HCT116 (cell line): ENCODE results near the gene WBP1.

Experiments used
- ELF1 ChIP-seq: IDR thresholded peaks from 2 replicates; pipeline ENCODE4 v1.6.1; 2012; ENCODE audit warnings: low read depth, borderline replicate concordance
- POLR2AphosphoS5 ChIP-seq: IDR thresholded peaks from 2 replicates; pipeline ENCODE4 v1.6.1; 2011; ENCODE audit warnings: mild to moderate bottlenecking, low read depth, low read length, moderate library complexity
- ZFX ChIP-seq: fragments of 450-650 bp; IDR thresholded peaks from 2 replicates; pipeline ENCODE4 v1.6.1; 2017
- ZNF274 ChIP-seq: fragments of 200-500 bp; sonication (Bioruptor generic); IDR thresholded peaks from 2 replicates; pipeline ENCODE4 v1.6.1; 2014; ENCODE audit warnings: mild to moderate bottlenecking, low read depth, low read length, inconsistent platforms
- TF ChIP-seq, protein P1 (sequence below), 3 experiments: fragments of 200-600 bp in 1 of 3; sonication (generic) in 1 of 3; IDR thresholded peaks in 2 of 3; conservative IDR thresholded peaks in 1 of 3; 2 replicates each; pipeline ENCODE4 v1.5.1; 2012 to 2017; ENCODE audit warnings: low read depth in 2 of 3, low read length in 2 of 3, antibody characterized with exemption in 1 of 3, borderline replicate concordance in 1 of 3, control low read depth in 1 of 3, mild to moderate bottlenecking in 1 of 3, mixed read lengths in 1 of 3, mixed run types in 1 of 3, moderate library complexity in 1 of 3; ENCODE audit not compliant: insufficient read depth in 1 of 3

DNA sequence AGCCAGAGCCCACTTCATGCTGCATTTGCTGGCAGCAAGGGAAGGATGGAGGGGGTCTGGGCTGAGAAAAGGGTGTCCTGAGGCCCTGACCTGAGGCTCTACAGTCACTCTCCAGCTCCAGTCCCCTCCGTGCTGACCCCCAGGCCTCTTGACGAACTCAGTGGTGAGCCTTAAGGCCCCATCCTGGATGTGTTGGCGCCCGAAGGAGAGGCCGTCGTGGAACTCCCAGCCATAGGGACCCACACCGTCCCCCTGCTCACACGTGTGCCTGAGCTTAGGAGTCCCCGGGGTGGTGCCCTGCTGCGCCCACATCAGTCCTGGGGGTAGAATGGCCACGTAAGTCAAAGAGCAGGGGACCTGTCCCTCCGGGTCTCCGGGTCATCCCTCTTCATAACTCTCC, 6.2 kb downstream of the WBP1 start:
- no peak for TF ChIP-seq ZFX
- no peak for TF ChIP-seq ELF1
- no peak for TF ChIP-seq POLR2AphosphoS5
- TF ChIP-seq, protein P1, sequence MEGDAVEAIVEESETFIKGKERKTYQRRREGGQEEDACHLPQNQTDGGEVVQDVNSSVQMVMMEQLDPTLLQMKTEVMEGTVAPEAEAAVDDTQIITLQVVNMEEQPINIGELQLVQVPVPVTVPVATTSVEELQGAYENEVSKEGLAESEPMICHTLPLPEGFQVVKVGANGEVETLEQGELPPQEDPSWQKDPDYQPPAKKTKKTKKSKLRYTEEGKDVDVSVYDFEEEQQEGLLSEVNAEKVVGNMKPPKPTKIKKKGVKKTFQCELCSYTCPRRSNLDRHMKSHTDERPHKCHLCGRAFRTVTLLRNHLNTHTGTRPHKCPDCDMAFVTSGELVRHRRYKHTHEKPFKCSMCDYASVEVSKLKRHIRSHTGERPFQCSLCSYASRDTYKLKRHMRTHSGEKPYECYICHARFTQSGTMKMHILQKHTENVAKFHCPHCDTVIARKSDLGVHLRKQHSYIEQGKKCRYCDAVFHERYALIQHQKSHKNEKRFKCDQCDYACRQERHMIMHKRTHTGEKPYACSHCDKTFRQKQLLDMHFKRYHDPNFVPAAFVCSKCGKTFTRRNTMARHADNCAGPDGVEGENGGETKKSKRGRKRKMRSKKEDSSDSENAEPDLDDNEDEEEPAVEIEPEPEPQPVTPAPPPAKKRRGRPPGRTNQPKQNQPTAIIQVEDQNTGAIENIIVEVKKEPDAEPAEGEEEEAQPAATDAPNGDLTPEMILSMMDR (IDR thresholded peaks at IDR 0.05 in 2 of 3, conservative IDR thresholded peaks at IDR 0.05 in 1 of 3; ENCODE audit: borderline replicate concordance in 1 of 3, insufficient read depth in 1 of 3, low read depth in 2 of 3, low read length in 2 of 3): no peak
- no peak for TF ChIP-seq ZNF274
